ENCODE results near the gene FLG. TPM values are rescaled to one million over a fixed set of nuclear protein-coding genes. Genes with fewer than 3 reads are reported as not detected.

Gene FLG
- 0.05 and 0.06 TPM in 2 replicates for total RNA-seq (2014; rRNA removed; shearing (Covaris generic))

DNA sequence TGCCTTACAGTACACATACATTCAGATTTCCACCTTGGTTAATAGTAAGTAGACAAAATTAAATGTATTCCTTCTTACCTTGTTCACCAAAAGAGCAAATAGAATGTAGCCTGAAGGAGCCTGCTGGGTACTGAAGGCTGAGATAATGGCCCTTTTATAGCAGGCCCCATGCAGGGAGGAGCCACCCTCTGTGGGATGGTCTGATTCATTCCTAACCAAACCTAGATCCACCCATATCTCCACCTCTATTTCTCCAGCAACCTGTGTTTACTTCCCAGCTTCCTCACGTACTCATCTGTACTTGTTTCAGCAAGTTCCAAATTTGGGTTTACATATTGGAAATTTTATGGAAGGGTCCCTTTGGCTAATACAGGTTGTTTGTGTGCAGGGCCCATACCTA lies at the start of gene FLG:
TSS of gene FLG (minus strand) at position 129 of the 400 bp plus-strand sequence. CDS start 9,783 bp downstream, outside the sequence.
- no peaks in the 10 kb centered on the region for H3K9me3 ChIP-seq (replicated peaks)

DNA sequence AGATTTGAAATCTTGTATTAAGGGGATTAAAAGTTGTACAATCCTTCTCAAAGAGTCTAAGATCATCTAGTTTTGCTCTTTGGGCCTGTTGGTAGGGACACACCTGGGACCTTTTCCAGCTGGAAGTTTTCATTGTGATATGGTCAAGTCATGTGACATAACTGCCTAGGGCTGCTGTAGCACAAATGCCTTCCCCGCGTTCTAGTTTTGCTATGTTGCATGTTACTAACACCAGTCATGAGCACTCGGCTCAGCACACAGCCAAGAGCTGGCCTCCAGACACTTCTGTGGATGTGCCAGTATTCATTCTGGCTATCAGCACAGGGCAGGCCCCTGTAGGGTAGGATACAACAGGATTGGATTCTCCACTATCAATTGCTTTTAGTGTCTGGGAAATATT lies 49.4 kb upstream of the FLG start:
- DNase-seq (ENCODE audit: low read depth in 1 of 2, low spot score in 2 of 2) = no peak
- Histone ChIP-seq H3K36me3 (no peaks in the 10 kb centered on the region), H3K27me3 (replicated peaks) (peaks cover 4% of the 10 kb centered on the region; the same call in 1 of the 2 replicates), H3K4me1 (replicated peaks) (no peaks in the 10 kb centered on the region), H3K4me3 (no peak overlapping the region), H3K9me3 (replicated peaks) (no peaks in the 10 kb centered on the region), H3K27ac (no peak overlapping the region)

More for the DNA sequence above, at the start of gene FLG:
- Histone ChIP-seq H3K36me3 (no peaks in the 10 kb centered on the region), H3K27me3 (replicated peaks) (no peaks in the 10 kb centered on the region), H3K4me1 (replicated peaks) (peaks cover 35% of the 10 kb centered on the region), H3K4me3 (no peak within 1 kb of the TSS), H3K27ac (no peak within 1 kb of the TSS)
- no peak for DNase-seq (ENCODE audit: low read depth in 1 of 2, low spot score in 2 of 2)

DNA sequence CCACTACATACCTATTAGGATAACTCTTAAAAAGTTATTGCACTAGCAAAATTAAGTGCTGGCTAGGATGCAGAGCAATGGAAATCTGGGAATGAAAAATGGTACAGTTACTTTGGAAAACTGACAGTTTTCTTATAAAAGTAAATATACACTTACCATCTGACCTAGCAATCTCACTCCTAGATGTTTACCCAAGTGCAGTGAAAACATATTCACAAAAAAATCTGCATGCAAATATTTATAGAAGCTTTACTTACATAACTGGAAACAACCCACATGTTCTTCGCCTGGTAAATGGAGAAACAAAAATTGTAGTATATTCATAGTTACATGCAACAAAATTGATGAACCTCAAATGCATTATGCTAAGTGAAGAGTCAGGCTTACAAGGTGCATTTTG lies 47.6 kb upstream of the FLG start:
- no peak overlapping the region for H3K27ac ChIP-seq
- no peaks in the 10 kb centered on the region for H3K9me3 ChIP-seq (replicated peaks)
- DNase-seq (ENCODE audit: low read depth in 1 of 2, low spot score in 2 of 2) = no peak
- H3K4me3 ChIP-seq = no peak overlapping the region
- peaks cover 4% of the 10 kb centered on the region; the same call in 1 of the 2 replicates for H3K27me3 ChIP-seq (replicated peaks)
- H3K36me3 ChIP-seq = no peaks in the 10 kb centered on the region
- H3K4me1 ChIP-seq (replicated peaks) = no peaks in the 10 kb centered on the region

DNA sequence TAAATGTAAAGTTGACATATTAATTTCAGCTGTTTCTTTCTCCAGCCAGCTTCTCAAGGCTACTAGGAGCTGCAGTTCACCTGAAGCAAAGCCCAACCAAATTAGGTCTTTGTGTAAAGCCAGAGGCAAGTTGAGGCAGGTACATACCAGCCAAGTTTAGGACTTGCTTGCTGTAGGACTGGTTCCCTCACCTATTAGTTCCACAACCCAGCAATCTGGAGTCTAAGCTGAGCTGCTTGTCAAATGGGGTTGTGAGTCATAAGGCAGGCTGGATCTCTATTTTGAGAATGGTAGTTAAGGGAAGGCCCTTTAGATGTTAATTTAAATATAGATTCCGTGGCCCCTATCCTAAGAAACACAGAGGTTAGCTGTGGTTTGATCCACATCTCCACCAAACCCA lies 42.4 kb upstream of the FLG start:
- DNase-seq (ENCODE audit: low read depth in 1 of 2, low spot score in 2 of 2) = no peak
- Histone ChIP-seq H3K4me3 (no peak overlapping the region), H3K4me1 (replicated peaks) (no peaks in the 10 kb centered on the region), H3K9me3 (replicated peaks) (no peaks in the 10 kb centered on the region), H3K27ac (no peak overlapping the region), H3K27me3 (replicated peaks) (no peaks in the 10 kb centered on the region), H3K36me3 (no peaks in the 10 kb centered on the region)

DNA sequence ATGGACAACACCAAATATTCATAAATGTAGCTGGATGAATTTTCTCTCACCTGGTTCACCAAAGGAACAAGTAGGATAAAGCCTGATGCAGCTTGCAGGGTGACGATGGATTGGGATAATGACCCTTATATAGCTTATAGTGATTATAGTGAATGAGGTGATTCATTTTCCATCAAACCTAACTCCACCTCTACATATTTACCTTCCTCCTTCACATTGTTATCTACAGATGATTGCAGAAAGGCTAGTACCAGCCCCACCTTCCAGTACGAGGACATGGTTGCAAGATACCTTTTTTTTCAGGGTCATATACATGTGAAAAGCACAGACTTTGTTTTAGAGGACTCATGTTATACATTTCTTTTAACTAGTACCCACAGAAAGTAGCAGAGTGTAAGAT lies 34.9 kb upstream of the FLG start, which contains the start of gene FLG2:
TSS of gene FLG2 (minus strand) at position 101 of the 400 bp plus-strand sequence. CDS start 1,122 bp downstream, outside the sequence.
- no peaks in the 10 kb centered on the region for H3K36me3 ChIP-seq

DNA sequence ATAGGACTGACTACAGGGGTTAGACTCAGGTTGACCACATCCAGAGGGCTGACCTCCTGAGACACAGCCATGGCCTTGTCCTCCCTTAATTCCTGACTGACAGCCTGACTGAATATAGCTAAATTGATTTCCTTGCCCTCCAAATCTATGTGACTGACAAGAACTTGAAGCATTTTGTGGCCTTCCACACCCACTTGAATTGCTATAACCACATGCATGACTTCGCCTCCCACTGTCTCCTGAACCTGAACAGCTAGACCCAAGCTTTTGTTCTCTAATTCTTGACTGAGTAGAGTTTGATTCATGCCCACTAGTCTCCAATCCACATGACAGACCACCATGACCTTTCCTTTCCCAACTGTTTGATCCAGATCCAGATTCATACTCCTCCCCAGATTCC lies 31.7 kb upstream of the FLG start:
- H3K27me3 ChIP-seq (replicated peaks) = no peaks in the 10 kb centered on the region
- H3K4me3 ChIP-seq = no peak overlapping the region
- H3K9me3 ChIP-seq (replicated peaks) = peaks cover 3% of the 10 kb centered on the region
- no peak for DNase-seq (ENCODE audit: low read depth in 1 of 2, low spot score in 2 of 2)
- H3K36me3 ChIP-seq = no peaks in the 10 kb centered on the region
- no peaks in the 10 kb centered on the region for H3K4me1 ChIP-seq (replicated peaks)
- H3K27ac ChIP-seq = no peak overlapping the region

More for the DNA sequence above, 34.9 kb upstream of the FLG start, which contains the start of gene FLG2:
- peaks cover 3% of the 10 kb centered on the region for H3K9me3 ChIP-seq (replicated peaks)
- H3K4me1 ChIP-seq (replicated peaks) = no peaks in the 10 kb centered on the region
- no peaks in the 10 kb centered on the region for H3K27me3 ChIP-seq (replicated peaks)
- no peak for DNase-seq (ENCODE audit: low read depth in 1 of 2, low spot score in 2 of 2)
- no peak within 1 kb of the TSS for H3K27ac ChIP-seq
- H3K4me3 ChIP-seq = no peak within 1 kb of the TSS

DNA sequence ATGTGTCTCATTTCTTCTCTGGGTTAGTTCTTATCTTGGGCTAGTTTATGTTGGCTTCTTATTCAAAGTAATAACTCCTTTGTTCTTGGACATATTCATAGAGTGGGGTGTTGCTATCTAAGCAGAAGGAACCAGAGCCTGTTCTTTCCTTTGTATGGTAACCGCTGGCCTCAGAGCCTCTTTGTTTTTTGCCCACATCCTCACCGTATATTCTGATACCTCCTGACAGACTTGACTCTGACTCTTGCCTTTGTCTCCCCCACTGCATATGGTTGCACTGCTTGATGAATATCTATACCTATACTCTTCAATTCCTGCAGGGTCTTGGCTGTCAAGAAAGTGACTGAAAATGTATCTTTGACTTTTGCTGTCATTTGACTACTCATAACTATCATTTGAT lies 24.6 kb upstream of the FLG start:
- Histone ChIP-seq H3K9me3 (replicated peaks) (no peaks in the 10 kb centered on the region), H3K4me3 (no peak overlapping the region), H3K36me3 (no peaks in the 10 kb centered on the region), H3K27ac (no peak overlapping the region), H3K27me3 (replicated peaks) (no peaks in the 10 kb centered on the region; the same call in 1 of the 2 replicates), H3K4me1 (replicated peaks) (no peaks in the 10 kb centered on the region)
- no peak for DNase-seq (ENCODE audit: low read depth in 1 of 2, low spot score in 2 of 2)

DNA sequence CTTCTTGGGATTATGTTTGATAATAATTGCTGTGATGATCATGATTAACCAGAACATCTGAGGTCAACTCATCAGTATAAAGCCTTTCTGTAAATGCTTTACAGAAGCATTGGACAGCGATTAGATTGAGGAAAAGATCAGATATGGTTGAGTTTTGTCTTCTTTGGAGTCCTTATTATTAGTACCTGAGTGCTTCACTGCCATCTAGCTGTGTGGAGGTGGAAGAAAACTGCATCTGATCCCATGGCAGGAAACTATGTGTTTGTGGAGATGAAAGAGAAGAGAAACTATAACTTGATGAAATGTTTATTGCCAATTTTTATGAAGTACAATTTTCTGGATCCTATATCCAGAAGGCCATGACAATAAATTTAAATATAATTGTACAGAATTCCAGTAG lies 23.4 kb upstream of the FLG start:
- H3K27ac ChIP-seq = no peak overlapping the region
- no peaks in the 10 kb centered on the region for H3K4me1 ChIP-seq (replicated peaks)
- H3K36me3 ChIP-seq = no peaks in the 10 kb centered on the region
- H3K4me3 ChIP-seq = no peak overlapping the region
- DNase-seq (ENCODE audit: low read depth in 1 of 2, low spot score in 2 of 2) = no peak
- no peaks in the 10 kb centered on the region; the same call in 1 of the 2 replicates for H3K27me3 ChIP-seq (replicated peaks)
- H3K9me3 ChIP-seq (replicated peaks) = no peaks in the 10 kb centered on the region

DNA sequence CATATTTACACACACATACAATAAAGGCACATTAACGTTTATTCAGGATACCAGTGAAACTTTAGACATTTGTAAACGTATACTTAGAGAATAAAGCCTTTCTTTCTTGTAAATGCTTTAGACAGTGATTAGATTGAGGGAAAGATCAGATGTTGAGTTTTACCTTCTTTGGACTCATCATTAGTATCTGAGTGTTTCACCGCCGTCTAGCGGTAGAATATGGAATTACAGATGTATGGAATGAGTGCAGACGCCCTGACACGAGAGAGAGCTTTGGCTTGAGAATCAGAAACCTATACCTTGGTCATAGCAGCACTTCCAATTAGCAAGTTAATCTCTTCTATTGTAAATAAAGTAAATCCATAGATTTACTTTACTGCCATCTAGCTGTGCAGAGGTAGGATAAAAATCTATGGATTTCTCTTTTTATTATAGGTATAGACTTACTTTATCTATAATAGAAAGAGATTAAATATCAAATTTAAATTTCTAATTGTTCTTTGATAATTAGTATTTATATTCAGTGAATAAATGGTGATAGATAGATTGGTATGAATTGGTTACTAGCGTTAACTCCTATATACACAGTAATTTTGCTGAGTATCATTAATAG lies 22.2 kb upstream of the FLG start:
- peak; percentile 57 to 59 for DNase-seq (ENCODE audit: low read depth in 1 of 2, low spot score in 2 of 2)
- no peak overlapping the region for H3K27ac ChIP-seq
- no peaks in the 10 kb centered on the region for H3K9me3 ChIP-seq (replicated peaks)
- H3K4me1 ChIP-seq (replicated peaks) = no peaks in the 10 kb centered on the region
- H3K4me3 ChIP-seq = no peak overlapping the region
- H3K36me3 ChIP-seq = no peaks in the 10 kb centered on the region
- H3K27me3 ChIP-seq (replicated peaks) = no peaks in the 10 kb centered on the region; the same call in 1 of the 2 replicates

DNA sequence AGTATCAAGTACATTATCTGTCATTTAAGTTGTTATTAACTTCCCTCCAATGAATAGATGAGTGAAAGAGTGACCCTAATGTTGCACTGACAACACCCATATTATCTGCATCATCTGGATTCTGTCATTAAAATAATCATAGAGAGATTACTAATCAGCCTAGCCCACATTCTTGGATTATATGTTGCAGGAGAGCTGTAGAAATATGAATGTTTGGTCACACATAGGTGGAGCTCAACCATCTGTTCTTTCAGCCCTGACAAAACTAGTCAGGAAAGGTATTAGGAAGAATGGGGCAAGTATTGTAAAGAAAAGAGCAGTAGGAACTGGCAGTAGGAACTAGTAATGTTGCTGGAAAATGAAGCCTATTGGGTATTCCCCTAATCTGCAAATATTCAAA lies 19.4 kb upstream of the FLG start:
- Histone ChIP-seq H3K4me3 (no peak overlapping the region), H3K9me3 (replicated peaks) (no peaks in the 10 kb centered on the region), H3K36me3 (no peaks in the 10 kb centered on the region), H3K27ac (no peak overlapping the region), H3K4me1 (replicated peaks) (no peaks in the 10 kb centered on the region), H3K27me3 (replicated peaks) (no peaks in the 10 kb centered on the region; the same call in 1 of the 2 replicates)
- no peak for DNase-seq (ENCODE audit: low read depth in 1 of 2, low spot score in 2 of 2)

DNA sequence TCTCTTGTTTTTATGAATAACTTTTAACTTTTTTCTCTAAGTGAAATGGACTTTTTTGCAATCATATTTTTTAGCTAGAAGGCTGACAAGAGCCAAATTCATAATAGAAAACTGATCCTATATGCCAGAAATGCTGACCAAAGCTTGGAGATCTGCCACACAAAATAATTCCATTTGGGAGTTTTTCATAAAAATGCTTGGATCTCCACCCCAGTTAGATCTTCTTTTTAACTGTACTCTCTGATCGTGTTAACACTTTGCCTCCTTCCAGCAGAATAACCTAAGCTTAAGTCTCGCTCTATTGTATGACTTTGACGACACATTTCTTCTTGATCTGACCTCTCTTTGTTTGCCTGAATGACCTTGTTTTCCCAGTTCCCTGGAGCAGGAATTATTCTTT lies 18.0 kb upstream of the FLG start:
- Histone ChIP-seq H3K9me3 (replicated peaks) (no peaks in the 10 kb centered on the region), H3K27ac (no peak overlapping the region), H3K36me3 (no peaks in the 10 kb centered on the region), H3K4me1 (replicated peaks) (no peaks in the 10 kb centered on the region), H3K4me3 (no peak overlapping the region), H3K27me3 (replicated peaks) (no peaks in the 10 kb centered on the region; the same call in 1 of the 2 replicates)
- no peak for DNase-seq (ENCODE audit: low read depth in 1 of 2, low spot score in 2 of 2)

DNA sequence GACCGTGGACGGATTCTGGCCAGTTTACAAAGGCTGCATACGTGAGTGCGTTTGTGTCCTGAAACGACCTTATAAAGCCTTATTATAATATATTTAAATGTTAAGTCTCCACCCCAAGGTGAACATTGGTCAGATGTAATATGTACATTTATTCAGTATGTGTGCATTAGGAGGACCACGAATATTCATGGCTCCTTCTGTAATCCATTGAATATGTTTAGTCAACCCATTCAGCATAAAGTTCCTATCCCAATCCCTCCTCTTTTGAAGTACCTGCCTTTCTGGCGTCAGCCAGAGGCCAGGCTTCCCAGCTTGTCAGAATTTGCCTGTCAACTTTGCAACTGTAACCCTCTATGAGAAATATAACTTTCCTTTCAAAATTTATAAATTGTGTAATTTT lies 10.4 kb upstream of the FLG start:
- H3K9me3 ChIP-seq (replicated peaks) = no peaks in the 10 kb centered on the region
- no peak overlapping the region for H3K27ac ChIP-seq
- H3K27me3 ChIP-seq (replicated peaks) = no peaks in the 10 kb centered on the region
- H3K36me3 ChIP-seq = peaks cover 3% of the 10 kb centered on the region; the same call in 1 of the 2 replicates
- peaks cover 1% of the 10 kb centered on the region for H3K4me1 ChIP-seq (replicated peaks)
- no peak for DNase-seq (ENCODE audit: low read depth in 1 of 2, low spot score in 2 of 2)
- H3K4me3 ChIP-seq = no peak overlapping the region

DNA sequence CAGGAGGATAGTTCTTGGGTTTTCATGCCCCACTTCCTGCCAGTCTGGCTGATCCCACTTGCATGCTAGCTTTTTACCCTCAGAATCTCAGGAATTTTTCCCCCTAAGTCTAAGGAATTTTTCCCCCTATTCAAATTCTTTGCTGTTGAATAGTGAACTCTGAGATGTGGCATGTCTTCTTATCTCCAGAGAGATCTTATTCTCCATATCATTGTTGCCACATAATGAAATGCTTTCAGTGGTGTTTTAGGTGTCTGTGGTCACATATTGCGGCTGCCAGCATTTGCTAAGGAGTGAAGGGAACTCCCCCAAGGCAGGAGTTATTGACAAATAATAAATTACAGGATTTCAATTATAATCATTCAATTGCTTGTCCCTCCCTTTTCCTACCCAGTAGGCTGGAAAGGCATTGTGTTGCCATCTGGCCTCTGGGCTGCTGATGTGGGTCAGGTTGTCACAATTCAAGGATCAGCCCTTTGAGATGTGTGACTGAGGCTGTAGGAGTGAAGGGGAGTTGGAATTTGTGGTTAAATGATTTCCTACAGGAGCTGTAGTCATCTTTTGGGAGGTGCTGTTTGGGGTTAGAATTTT lies 3.9 kb upstream of the FLG start:
- Histone ChIP-seq H3K27ac (peak overlapping the region; percentile 95), H3K36me3 (peaks cover 3% of the 10 kb centered on the region; the same call in 1 of the 2 replicates), H3K9me3 (replicated peaks) (no peaks in the 10 kb centered on the region), H3K27me3 (replicated peaks) (no peaks in the 10 kb centered on the region), H3K4me3 (no peak overlapping the region), H3K4me1 (replicated peaks) (peaks cover 39% of the 10 kb centered on the region)
- DNase-seq (ENCODE audit: low read depth in 1 of 2, low spot score in 2 of 2) = peak in 1 of 2 experiments; percentile 89

DNA sequence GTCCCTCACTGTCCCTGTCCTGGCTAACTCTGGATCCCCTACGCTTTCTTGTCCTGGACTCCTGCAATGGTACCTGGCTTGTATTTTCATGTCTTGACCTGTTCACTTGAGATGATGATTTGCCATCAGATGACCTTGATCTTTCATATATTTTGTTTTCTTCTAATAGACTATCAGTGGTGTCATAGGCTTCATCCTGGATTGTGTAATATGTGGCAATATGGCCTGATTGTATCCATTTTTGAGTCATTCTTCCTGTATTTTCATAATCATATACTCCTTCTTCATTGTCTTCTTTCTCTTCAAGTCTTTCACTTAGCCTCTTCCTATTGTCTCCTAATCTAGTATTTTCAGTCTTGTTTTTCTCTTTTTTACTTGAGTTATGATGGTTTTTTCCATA lies 11.1 kb downstream of the FLG start:
- Histone ChIP-seq H3K36me3 (no peaks in the 10 kb centered on the region; the same call in 1 of the 2 replicates), H3K27ac (no peak overlapping the region), H3K4me3 (no peak overlapping the region), H3K27me3 (replicated peaks) (no peaks in the 10 kb centered on the region), H3K4me1 (replicated peaks) (no peaks in the 10 kb centered on the region), H3K9me3 (replicated peaks) (no peaks in the 10 kb centered on the region)
- no peak for DNase-seq (ENCODE audit: low read depth in 1 of 2, low spot score in 2 of 2)
